OCI-LY1 (cell line): ENCODE results near the gene PLPP4.

Experiments
- CTCF ChIP-seq: fragments of 200-600 bp; sonication (generic), shearing (Covaris generic); IDR thresholded peaks from 2 replicates; pipeline ENCODE4 v1.5.1; 2017; ENCODE audit warnings: mild to moderate bottlenecking, antibody characterized with exemption, low read length, moderate library complexity, mixed read lengths
- EZH2 ChIP-seq: fragments of 200-600 bp; sonication (generic), shearing (Covaris generic); IDR thresholded peaks from 2 replicates; pipeline ENCODE4 v1.8.0; 2017; ENCODE audit warnings: borderline replicate concordance, mixed run types, mild to moderate bottlenecking, antibody characterized with exemption, low read length, moderate library complexity, mixed read lengths

- TF ChIP-seq CTCF, result no peak
- no peak for TF ChIP-seq EZH2
These were observed 54.1 kb downstream of the PLPP4 start for GRCh38 chr10:120511165-120511564.
